Dermis microvascular lymphatic vessel endothelial cell (primary cell): ENCODE results near the gene TSHZ1. TPM values are rescaled to one million over a fixed set of nuclear protein-coding genes. Genes with fewer than 3 reads are reported as not detected.

ENCODE experiments used
- DNase-seq, 2 donors: peaks; one replicate each; pipeline versions ENCODE4 v3.0.0 to v3.0.0-alpha.2; 2010; ENCODE audit warnings: low read depth in 2 of 2
- total RNA-seq: library from RNA; depleted of rRNA; stranded (reverse); fragments of >200 nt; gene quantifications from 2 replicates; pipeline ENCODE4 v1.2.1, GENCODE V29; 2014

The TSHZ1 gene
- total RNA-seq, 1 donor from 2014 or later, result 6.5 TPM

DNA sequence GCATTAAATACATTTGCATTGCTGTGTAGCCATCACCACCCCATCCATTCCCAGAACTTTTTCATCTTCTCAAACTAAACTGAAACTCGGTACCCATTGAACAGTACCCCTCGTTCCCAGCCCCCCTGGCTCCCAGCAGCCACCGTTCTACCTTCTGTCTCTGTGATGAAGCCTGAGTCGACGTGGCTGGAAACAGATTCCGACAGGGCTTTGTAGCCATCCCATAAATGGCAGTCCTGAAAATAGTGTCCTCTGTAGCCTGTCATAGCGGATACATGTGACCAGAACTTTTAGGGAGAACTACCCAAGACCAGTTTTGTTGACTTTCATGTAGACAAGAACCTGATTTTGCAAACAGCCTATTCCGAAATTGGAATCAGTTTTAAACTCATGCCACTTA lies 59.1 kb downstream of the TSHZ1 start:
- DNase-seq, result no peak

DNA sequence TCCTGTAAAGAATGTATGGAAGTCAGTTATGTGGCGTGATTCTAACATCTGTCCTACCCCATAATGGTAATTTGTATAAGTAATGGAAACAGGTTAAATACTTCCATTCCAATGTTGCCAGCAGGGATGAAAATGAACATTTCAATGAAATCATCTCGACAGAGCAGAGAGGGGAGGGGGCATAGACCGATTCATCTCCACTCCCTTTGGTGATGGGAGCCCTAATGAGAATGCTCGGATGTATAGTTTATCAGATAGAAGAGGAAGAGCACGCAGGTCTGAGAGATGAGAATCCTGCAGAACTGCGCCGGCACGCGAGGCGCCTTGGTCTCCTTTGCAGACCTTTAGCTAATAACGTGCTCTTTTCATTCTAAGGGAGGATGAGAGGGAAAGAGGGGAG lies 61.4 kb downstream of the TSHZ1 start:
- no peak for DNase-seq

DNA sequence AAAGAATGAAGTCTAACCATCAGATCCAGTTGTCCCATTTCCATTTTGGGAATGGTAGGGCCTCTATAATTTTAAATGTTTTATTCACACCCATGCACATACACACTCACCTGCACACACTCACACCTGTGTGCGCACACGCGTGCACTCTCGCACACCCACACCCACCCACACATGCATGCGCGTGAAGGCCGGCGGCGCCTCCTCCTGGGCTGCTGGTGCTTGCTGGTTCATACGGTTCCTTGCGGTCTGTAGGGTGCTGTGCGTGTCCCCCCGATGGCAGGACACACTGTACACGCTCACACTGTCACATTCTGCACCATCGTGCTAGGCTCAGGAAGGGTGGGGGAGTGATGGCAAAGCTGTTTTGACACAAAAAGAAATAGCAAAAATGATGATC lies 63.2 kb downstream of the TSHZ1 start:
- no peak for DNase-seq

DNA sequence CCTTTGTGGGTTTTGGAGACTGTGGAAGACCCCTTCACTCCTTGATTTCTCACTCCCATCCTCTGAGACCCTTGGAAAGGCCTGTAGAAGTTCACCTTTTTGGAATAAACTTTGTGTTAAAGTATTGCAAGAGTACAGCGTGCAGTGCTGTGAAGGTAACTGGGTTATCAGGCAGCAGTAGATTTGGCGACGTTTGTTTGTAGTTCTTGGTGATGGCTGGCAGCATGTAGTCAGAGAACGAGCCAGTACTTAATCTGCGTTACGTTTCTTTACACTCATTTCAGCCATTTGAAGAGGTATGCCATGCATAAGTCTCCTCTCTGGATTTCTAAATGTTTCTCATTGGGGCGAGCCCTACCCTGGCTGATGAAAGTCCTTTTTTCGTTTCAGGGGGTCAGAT lies 64.6 kb downstream of the TSHZ1 start:
- DNase-seq, result no peak

DNA sequence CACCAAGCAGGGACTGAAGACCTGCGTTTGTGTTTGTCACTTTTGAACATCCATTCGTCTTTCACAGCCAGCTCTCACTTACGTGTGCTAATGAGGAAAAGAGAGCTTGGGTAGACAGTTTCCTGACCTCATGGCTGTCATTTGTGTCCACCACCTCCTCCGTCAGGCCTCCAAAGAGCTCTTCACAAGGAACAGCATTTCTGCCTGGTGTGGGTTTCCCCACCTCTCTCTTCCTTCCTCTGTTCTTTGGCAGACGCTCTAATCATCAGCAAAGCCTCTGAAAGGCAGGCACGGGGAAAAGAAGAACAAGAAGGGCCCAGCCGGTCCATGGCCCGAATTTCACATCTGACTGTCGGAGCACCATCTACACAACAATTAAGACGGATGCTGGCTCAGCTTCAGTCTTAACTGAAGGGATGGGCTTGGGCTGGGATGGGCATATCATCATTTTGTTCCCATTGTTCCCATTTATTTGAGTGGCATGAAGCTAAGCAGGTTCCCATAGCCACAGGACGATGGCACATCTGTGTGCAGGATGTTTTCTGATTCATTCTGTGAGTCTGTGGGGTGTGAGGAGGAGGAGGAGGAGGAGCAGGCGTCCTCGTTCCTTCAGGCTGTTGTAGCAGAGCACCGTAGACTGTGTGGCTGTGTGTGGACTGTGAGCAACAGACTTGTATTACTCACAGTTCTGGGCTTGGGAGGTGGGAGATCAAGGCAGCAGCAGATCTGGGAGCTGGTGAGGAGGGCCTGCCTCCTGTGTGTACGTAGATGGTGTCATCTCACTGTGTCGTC lies 66.4 kb downstream of the TSHZ1 start:
- peak in 1 of 2 donors; percentile 56 for DNase-seq

DNA sequence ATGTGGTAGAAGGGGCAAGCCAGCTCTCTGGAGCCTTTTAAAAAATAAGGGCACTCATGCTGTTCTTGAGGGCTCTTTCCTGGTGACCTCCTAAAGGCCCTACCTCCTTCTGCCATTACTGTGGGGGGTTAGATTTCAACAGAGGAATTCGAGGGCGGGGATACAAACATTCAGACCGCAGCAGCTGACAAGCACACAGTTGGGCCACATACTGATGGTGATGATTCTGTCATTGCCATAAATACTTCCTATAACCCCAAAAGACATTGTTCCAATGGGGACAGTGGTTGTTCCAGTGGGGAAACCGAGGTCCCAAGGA lies 67.0 kb downstream of the TSHZ1 start:
- DNase-seq, result no peak

DNA sequence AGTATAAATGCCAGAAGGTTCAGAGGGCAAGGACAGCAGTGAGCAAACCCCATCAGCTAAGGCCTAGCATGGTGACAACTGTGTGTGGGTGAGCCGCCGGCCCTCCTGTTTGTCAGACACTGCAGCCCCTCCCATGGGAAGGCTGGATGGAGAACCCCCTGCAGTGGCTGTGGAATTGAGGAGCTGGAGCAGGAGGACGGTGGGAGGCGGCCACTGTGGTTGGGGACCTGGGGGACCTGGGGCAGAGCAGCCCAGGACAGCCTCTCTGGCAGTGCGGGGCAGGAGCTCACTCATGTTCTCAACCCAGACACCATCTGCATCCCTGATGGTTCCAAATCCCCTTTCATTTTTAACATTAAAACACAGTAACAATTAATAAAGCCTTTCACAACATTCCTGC lies 68.8 kb downstream of the TSHZ1 start:
- DNase-seq, result no peak

DNA sequence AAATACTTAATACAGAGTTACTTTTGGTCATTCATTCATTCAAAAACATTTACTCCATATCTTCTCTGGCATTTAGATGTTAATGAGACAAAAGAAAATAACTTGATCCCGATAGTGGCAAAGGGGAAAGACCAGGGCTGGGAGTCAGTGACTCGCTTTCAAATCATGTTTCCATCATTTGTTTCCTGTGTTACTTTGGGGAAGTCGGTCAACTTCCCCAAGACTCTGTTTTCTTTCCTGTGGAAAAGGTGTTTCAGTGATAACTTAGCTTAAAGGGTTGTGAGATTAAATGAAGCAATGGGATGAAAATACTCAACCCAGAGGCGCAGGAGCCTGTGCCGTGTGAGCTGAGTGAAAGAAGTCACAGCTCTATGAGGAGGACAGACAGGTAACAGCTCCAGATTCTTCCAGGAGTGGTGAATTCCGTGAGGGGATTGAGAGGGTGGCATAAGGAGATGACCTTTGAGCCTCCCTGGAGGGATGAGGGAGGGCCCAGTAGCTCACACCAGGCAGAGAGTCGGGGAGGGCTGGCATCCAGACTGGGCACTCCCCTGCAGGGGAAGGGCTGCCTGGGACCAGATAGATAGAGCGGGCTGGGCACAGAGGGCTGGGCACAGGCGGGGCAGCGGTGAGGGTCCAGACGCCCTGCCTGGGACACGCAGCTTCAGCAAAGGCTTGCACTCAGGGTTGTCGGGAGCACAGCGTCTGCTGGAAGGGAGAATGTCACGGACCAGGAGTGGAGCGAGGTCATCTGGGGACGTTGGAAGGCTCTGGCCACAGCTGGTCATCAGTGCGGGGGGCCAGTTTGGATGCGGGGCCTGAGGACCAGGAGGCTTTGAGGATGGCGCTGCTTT lies 70.1 kb downstream of the TSHZ1 start:
- DNase-seq, result peak; percentile 86 to 88

DNA sequence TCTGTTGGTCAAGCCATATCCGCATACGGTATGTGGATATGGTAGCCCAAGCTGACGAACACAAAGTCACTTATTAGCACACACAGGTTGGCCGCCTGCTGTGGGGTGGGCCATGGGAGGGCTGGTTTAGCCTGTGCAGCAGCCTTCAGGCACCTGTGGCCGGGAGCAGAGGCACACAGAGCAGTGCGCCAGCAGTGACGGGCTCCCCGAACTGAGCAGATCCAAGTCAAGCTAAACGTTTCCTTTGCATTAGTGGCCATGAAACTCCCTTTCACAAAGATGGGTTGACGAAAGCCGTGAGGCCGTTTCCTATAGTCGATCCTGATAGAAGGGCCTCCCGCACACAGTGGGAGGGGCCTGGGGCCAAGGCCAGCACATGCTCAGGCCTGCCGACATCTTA lies 72.1 kb downstream of the TSHZ1 start:
- DNase-seq, result no peak

DNA sequence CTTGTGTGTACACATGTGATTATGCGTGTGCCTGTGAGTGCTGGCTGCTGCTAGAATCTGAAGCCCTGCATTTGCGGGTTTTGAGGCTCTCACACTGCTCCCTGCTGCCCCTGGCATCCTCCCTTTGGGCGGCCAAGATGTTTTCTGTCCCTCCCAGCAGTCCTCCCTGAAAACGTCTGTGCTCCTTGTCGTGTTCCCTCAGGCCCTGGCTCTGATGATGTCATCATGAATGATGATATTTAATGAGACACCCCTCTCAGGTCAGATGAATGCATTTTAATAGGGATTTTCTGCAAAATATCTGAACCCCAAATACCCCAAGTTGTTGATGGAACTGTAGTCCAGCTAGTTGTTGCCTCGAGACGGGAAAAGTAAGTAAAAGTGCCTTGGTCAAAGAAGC lies 73.1 kb downstream of the TSHZ1 start:
- DNase-seq, result no peak

DNA sequence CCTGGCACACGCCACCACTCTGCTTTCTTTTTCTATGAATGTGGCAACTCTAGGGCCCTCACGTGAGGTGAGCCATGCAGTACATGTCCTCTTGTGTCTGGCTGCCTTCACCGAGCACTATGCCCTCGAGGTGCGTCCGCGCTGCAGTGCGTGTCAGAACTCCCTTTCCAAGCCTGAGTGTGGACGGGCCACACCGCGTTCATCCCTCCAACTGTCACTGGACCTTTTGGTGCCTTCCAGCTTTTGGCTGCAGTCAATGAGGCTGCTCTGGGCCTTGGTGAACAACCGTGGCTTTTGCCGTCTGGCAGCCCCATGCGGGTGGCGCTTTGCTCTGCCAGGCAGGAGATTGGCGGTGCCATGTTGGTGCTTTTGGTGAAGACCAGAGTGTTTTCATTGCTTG lies 74.0 kb downstream of the TSHZ1 start:
- no peak for DNase-seq

DNA sequence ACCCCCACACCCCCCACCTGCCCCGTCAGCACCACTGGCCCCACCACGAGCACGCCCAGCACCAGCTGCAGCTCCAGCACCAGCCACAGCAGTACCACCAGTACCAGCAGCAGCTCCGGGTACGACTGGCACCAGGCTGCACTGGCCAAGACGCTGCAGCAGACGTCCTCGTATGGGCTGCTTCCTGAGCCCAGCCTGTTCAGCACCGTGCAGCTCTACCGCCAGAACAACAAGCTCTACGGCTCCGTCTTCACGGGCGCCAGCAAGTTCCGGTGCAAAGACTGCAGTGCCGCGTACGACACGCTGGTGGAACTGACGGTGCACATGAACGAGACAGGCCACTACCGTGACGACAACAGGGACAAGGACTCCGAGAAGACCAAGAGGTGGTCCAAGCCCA lies 75.3 kb downstream of the TSHZ1 start:
- DNase-seq, result no peak

DNA sequence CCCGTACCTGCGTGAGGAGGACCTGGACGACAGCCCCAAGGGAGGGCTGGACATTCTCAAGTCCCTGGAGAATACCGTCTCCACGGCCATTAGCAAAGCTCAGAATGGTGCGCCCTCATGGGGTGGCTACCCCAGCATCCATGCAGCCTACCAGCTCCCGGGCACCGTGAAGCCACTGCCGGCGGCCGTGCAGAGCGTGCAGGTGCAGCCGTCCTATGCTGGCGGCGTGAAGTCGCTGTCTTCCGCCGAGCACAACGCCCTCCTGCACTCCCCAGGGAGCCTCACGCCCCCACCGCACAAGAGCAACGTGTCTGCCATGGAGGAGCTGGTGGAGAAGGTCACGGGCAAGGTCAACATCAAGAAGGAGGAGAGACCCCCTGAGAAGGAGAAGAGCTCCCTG lies 76.4 kb downstream of the TSHZ1 start:
- no peak for DNase-seq

DNA sequence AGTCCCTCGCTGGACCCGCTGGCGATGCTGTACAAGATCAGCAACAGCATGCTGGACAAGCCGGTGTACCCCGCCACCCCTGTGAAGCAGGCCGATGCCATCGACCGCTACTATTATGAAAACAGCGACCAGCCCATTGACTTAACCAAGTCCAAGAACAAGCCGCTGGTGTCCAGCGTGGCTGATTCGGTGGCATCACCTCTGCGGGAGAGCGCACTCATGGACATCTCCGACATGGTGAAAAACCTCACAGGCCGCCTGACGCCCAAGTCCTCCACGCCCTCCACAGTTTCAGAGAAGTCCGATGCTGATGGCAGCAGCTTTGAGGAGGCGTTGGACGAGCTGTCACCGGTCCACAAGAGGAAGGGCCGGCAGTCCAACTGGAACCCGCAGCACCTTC lies 77.1 kb downstream of the TSHZ1 start:
- no peak for DNase-seq

DNA sequence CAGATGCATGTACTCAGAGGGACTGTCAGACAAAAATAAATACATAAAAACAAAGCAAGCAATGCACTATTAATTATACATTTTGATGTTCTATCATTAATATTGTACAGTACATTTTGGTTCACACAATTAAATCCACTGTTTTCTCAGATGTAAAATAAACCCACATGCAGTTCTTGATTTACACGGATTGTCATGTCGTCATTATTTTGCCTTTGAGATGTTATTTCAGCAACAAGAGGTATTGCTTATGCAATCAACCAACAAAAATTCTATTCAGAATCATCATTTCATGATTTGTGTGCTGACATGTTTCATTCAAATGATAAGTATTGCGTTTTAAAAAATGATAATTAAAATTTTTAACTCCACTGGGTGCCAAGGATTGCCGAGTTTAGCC lies 79.2 kb downstream of the TSHZ1 start:
- DNase-seq, result no peak

DNA sequence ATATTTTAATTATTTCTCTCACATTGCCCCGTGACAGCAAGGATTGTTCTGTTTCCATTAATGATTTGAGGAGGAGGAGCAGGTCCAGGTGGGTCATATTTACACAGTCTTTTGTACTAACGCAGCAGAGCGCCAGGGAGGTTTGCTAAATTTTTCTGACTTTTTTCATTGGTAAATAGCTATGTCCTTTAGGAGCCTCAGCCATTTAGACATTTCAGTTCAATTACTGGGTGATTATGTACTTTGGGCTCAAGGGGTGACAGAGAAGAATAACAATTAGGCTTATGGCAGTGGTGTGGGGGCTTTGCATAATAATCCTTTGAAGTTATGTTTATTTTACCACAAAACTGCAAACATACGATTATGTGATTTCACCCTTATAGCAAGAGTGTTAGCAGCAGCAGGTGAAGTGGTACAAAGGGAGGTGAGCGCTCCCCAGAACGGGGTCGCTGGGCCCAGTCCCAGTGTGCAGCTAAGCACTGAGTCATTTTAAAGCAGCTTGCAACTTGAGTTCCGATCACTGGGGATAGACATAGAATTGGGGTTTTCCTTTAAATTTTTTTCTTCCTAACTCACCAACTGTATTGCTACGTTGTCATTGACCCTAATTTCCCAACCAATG lies 80.3 kb downstream of the TSHZ1 start:
- DNase-seq, result no peak

DNA sequence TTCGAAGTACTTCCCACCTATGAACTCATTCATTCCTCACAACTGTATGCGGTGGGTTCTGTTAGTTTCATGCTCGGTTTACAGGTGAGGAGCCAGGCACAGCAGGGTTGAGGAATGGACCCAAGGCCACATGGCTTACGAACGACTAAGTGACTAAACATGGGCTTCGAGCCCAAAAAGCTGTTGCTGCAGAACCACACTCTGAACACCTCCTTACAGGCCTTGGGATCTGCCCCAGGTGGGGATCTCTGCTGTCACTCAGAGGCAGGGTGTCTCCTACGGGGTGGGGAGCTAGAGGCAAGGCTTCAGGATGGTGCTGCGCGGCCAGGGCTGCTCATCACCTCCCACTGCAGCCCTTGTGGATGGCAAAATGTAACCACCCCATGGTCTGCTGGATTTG lies 80.9 kb downstream of the TSHZ1 start:
- no peak for DNase-seq

DNA sequence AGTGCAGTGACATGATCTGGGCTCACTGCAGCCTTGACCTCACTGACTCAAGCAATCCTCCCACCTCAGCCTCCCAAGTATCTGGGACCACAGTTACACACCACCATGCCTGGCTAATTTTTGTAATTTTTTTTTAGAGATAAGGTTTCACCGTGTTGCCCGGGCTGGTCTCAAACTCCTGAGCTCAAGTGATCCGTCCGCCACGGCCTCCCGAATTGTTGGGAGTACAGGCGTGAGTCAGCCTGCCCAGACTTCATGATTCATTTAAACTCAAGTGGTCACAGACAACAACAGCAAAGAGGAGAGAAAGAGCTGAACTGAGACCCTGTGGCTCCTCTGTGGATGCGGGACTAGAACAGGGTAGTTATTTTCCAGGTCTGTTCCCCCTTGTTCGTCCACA lies 83.0 kb downstream of the TSHZ1 start:
- no peak for DNase-seq

DNA sequence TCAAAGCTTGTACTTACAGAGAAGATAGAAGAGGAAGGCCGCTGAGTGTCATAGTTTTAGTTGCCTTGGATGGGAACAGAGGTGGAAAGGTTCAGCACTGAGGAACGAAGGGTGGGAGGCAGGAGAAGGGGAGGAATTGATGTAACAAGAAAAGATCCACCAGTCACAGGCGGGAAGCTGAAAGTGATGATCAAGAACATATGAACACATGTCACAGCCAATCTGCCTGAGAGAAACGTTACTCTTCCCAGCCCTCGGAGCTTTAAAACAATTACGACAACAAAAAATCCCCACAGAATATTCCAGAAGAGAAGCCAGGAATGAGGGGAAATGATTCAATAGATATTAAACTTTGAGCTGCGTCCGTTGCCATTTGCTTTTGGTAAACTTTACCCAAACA lies 87.1 kb downstream of the TSHZ1 start:
- DNase-seq, result peak; percentile 35 to 72

DNA sequence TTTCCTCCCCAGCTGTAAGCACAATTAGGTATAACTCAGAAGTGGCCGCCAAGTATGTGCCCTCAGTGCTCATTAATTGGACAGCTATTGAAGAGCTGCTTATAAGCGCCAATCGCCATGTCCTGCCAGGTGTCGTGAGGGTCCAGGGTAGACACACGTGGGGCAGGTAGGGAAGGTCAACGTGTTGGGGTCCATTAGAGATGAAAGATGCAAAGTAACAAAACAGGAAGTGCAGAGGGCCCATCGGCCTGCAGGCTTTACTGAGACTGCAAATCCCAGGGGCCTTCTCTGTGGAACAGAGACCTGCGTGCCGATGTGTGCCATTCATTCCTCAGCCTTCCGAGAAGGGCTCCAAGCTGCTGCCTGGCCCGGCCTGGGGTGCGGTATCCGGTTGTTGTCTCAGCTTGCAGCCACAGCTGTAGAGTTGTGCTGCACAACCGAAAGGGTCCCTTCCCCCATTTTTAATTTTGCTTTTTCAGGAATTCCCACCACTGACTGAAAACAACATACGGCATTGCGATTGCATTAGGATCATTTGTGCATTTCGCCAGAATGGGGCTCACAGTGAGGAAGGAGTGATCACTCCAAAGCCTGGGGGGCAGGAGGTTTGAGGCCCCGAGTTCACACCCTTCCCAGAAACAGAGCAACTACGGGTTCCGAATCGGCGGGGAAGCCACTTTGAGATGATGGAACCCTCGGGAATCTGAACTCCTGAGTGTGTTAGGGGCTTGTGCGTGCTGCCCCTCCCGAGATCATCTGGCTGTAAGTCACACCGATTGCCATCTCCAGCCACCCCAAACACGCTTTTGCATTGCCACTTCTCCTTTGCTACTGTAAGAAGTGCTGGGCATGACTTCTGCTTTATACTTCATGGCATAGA lies 94.3 kb downstream of the TSHZ1 start:
- DNase-seq, result no peak

DNA sequence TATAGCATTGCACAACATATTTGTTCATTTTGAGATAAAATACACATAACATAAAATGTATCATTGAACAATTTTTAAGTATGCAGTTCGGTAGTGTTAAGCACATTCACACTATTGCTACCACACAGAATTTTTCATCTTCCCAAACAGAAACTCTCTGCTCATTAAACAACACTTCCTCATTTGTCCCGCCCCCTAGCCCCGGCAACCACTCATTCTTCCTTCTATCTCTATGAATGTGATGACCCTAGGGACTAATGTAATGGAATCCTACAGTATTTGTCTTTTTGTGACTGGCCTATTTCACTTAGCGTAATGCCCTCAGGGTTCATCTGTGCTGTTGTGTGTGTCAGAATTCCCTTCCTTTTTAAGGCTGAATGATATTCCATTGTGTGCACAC lies 95.4 kb downstream of the TSHZ1 start:
- DNase-seq, result no peak

DNA sequence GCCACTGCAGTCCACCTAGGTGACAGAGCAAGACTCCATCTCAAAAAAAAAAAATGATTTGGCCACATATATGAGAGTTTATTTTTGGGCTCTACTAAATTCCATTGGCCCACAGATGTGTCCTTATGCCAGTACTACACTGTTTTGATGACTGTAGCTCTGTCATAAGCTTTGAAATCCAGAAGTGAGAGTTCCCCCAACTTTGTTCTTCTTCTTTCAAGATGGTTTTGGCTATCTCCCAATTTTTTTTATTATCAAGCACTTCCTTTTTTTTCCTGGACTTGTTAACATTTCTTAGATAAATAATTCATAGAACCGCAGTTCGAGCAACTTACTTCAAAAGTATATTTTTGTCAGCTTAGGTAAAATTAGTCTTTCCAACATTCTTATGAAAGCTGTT lies 96.9 kb downstream of the TSHZ1 start:
- DNase-seq, result no peak
